HepG2 (cell line): ENCODE data around the gene BAHCC1.

Source experiments
- ELF1 ChIP-seq: sonication (generic); formaldehyde crosslinking; IDR thresholded peaks from 2 replicates; pipeline ENCODE4 v1.4.0; 2020; ENCODE audit warnings: missing genetic modification reagents
- HDAC6 ChIP-seq: fragments of 200-600 bp; sonication (generic); IDR thresholded peaks from 2 replicates; pipeline ENCODE4 v1.7.0; 2017; ENCODE audit warnings: mild to moderate bottlenecking, antibody characterized with exemption, low read length, low read depth
- HNF4G ChIP-seq, 2 experiments: sonication (generic) in 1 of 2; formaldehyde crosslinking in 1 of 2; IDR thresholded peaks; 2 replicates each; pipeline versions ENCODE4 v1.4.0 to v1.6.1; 2011 to 2020; ENCODE audit warnings: borderline replicate concordance in 2 of 2, low read depth in 2 of 2, mild to moderate bottlenecking in 2 of 2, low read length in 1 of 2, missing genetic modification reagents in 1 of 2, moderate library complexity in 1 of 2
- HNRNPL ChIP-seq: fragments of 200-400 bp; formaldehyde crosslinking; IDR thresholded peaks from 2 replicates; pipeline ENCODE4 v1.6.1; 2017; ENCODE audit warnings: mild to moderate bottlenecking, low read depth, low read length
- MIER2 ChIP-seq: IDR thresholded peaks from 2 replicates; pipeline ENCODE4 v1.6.1; 2016; ENCODE audit warnings: missing biosample characterization, missing genetic modification reagents
- POLR2A ChIP-seq, 2 experiments: IDR thresholded peaks; 2 replicates each; pipeline ENCODE4 v1.6.1; 2011; ENCODE audit warnings: low read depth in 2 of 2, low read length in 2 of 2, mild to moderate bottlenecking in 1 of 2, moderate library complexity in 1 of 2; ENCODE audit not compliant: insufficient read depth in 1 of 2
- POLR2AphosphoS5 ChIP-seq: IDR thresholded peaks from 2 replicates; pipeline ENCODE4 v1.6.1; 2012; ENCODE audit warnings: low read depth, low read length
- ZNF232 ChIP-seq: sonication (generic); formaldehyde crosslinking; IDR thresholded peaks from 2 replicates; pipeline ENCODE4 v1.4.0; 2020; ENCODE audit warnings: missing genetic modification reagents, borderline replicate concordance
- ZNF549 ChIP-seq: sonication (generic); formaldehyde crosslinking; IDR thresholded peaks from 2 replicates; pipeline ENCODE4 v1.5.0; 2020; ENCODE audit warnings: missing genetic modification reagents
- TF ChIP-seq, protein P1 (sequence below): sonication (generic); formaldehyde crosslinking; IDR thresholded peaks from 2 replicates; pipeline ENCODE4 v1.4.0; 2020; ENCODE audit warnings: missing genetic modification reagents, borderline replicate concordance
- TF ChIP-seq, protein P2 (sequence below): fragments of 450-650 bp; IDR thresholded peaks from 2 replicates; pipeline ENCODE4 v1.6.1; 2017; ENCODE audit warnings: mild to moderate bottlenecking
- TF ChIP-seq, protein P3 (sequence below): sonication (generic); formaldehyde crosslinking; IDR thresholded peaks from 2 replicates; pipeline ENCODE4 v1.5.1; 2020; ENCODE audit warnings: missing genetic modification reagents, mild to moderate bottlenecking, borderline replicate concordance
- TF ChIP-seq, protein P4 (sequence below): IDR thresholded peaks from 2 replicates; pipeline ENCODE4 v1.6.1; 2016; ENCODE audit warnings: missing compliant biosample characterization, missing genetic modification reagents, borderline replicate concordance

DNA sequence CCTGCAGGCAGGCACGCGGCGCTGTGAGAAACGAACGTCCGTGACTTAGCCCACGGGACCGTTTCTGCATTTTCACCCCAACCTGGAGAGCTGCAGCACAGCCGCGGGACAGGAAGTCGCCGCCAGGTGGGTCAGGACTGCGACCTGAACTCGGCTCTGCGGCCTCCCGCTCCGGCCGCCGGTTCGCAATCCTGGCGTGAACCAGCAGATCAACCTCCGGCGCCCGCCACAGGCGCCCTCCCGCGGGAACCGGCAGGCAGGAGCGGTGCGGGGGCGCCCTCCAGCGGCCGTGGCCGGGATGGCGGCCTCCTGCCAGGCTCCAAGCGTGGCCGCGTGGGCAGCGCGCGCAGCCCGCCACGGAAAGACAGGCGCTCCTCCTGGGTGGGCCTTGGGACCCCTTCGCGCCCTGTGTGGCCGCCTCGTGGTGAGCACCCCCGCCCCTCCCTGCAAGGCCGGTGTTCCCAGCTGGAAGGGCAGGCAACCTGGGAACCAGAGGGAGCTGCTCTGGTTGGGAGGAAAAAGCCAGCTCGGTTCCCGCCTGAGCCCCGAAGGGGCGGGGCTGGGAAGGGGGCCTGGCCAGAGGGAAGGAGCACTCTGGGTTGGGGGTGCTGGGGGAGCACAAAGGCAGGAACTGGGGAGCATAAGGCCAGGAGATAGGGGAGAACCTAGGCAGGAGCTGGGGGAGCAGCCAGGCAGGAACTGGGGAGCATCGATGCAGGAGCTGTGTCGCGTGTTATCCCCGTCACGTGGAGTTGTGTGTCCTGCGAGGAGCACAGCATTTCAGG lies 89.1 kb downstream of the BAHCC1 start:
- TF ChIP-seq ZNF232 (CRISPR knock-in tag): peak; percentile 22; the same call in 1 of the 2 replicates
- no peak for TF ChIP-seq POLR2A (IDR thresholded peaks at IDR 0.05; ENCODE audit: insufficient read depth in 1 of 2, low read depth in 2 of 2, low read length in 2 of 2)
- TF ChIP-seq POLR2AphosphoS5: no peak
- TF ChIP-seq, protein P1, sequence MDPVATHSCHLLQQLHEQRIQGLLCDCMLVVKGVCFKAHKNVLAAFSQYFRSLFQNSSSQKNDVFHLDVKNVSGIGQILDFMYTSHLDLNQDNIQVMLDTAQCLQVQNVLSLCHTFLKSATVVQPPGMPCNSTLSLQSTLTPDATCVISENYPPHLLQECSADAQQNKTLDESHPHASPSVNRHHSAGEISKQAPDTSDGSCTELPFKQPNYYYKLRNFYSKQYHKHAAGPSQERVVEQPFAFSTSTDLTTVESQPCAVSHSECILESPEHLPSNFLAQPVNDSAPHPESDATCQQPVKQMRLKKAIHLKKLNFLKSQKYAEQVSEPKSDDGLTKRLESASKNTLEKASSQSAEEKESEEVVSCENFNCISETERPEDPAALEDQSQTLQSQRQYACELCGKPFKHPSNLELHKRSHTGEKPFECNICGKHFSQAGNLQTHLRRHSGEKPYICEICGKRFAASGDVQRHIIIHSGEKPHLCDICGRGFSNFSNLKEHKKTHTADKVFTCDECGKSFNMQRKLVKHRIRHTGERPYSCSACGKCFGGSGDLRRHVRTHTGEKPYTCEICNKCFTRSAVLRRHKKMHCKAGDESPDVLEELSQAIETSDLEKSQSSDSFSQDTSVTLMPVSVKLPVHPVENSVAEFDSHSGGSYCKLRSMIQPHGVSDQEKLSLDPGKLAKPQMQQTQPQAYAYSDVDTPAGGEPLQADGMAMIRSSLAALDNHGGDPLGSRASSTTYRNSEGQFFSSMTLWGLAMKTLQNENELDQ (CRISPR knock-in tag): no peak
- TF ChIP-seq HDAC6: no peak
- no peak for TF ChIP-seq HNRNPL
- TF ChIP-seq HNF4G (IDR thresholded peaks at IDR 0.05; ENCODE audit: borderline replicate concordance, low read depth, low read length): peak; percentile 24; the same call in 1 of the 2 replicates
- TF ChIP-seq HNF4G (CRISPR knock-in tag; IDR thresholded peaks at IDR 0.05; ENCODE audit: borderline replicate concordance, low read depth): no peak; the same call in 1 of the 2 replicates
- TF ChIP-seq, protein P2, sequence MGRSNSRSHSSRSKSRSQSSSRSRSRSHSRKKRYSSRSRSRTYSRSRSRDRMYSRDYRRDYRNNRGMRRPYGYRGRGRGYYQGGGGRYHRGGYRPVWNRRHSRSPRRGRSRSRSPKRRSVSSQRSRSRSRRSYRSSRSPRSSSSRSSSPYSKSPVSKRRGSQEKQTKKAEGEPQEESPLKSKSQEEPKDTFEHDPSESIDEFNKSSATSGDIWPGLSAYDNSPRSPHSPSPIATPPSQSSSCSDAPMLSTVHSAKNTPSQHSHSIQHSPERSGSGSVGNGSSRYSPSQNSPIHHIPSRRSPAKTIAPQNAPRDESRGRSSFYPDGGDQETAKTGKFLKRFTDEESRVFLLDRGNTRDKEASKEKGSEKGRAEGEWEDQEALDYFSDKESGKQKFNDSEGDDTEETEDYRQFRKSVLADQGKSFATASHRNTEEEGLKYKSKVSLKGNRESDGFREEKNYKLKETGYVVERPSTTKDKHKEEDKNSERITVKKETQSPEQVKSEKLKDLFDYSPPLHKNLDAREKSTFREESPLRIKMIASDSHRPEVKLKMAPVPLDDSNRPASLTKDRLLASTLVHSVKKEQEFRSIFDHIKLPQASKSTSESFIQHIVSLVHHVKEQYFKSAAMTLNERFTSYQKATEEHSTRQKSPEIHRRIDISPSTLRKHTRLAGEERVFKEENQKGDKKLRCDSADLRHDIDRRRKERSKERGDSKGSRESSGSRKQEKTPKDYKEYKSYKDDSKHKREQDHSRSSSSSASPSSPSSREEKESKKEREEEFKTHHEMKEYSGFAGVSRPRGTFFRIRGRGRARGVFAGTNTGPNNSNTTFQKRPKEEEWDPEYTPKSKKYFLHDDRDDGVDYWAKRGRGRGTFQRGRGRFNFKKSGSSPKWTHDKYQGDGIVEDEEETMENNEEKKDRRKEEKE: no peak
- 0 out of 2 replicates have a peak, but pooled peaks have one; percentile 24 for TF ChIP-seq ELF1 (CRISPR knock-in tag)
- TF ChIP-seq, protein P3, sequence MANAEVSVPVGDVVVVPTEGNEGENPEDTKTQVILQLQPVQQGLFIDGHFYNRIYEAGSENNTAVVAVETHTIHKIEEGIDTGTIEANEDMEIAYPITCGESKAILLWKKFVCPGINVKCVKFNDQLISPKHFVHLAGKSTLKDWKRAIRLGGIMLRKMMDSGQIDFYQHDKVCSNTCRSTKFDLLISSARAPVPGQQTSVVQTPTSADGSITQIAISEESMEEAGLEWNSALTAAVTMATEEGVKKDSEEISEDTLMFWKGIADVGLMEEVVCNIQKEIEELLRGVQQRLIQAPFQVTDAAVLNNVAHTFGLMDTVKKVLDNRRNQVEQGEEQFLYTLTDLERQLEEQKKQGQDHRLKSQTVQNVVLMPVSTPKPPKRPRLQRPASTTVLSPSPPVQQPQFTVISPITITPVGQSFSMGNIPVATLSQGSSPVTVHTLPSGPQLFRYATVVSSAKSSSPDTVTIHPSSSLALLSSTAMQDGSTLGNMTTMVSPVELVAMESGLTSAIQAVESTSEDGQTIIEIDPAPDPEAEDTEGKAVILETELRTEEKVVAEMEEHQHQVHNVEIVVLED: peak; percentile 72
- no peak for TF ChIP-seq MIER2 (CRISPR knock-in tag)
- no peak for TF ChIP-seq ZNF549 (CRISPR knock-in tag)
- TF ChIP-seq, protein P4, sequence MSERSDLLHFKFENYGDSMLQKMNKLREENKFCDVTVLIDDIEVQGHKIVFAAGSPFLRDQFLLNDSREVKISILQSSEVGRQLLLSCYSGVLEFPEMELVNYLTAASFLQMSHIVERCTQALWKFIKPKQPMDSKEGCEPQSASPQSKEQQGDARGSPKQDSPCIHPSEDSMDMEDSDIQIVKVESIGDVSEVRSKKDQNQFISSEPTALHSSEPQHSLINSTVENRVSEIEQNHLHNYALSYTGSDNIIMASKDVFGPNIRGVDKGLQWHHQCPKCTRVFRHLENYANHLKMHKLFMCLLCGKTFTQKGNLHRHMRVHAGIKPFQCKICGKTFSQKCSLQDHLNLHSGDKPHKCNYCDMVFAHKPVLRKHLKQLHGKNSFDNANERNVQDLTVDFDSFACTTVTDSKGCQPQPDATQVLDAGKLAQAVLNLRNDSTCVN (CRISPR knock-in tag): 0 out of 2 replicates have a peak, but pooled peaks have one; percentile 41
